Kidney capillary endothelial cell (primary cell): Measurements from ENCODE around the gene PKDCC.

Experiments used
- DNase-seq: peaks from one replicate; pipeline ENCODE4 v3.0.0-alpha.2; 2018; ENCODE audit warnings: low spot score

PKDCC gene

GRCh38 chr2:42107249-42108042 lies 59.6 kb downstream of the PKDCC start:
- DNase-seq, result no peak
